Measurements from ENCODE around the gene DUS2. TPM values are rescaled to one million over a fixed set of nuclear protein-coding genes. Genes with fewer than 3 reads are reported as not detected.
A peak's percentile ranks its signal among the peaks of the same experiment; 100 is the strongest.

DUS2 gene
- total and polyA plus RNA-seq, 9 of the 15 experiments (the other 6 are each of a cell fraction or from before 2014, with no cell fraction given), result 5.8 to 22.5 (median 20.6) TPM

GRCh38 chr16:68064791-68065365, 41.8 kb downstream of the DUS2 start (continued):
- TF ChIP-seq DEAF1 (CRISPR knock-in tag; IDR thresholded peaks at IDR 0.05), result peak; percentile 51; the same call in 1 of the 2 replicates
- no peak for TF ChIP-seq FOS (IDR thresholded peaks at IDR 0.05; ENCODE audit: extremely low read depth, insufficient read length)
- TF ChIP-seq SMARCE1 (IDR thresholded peaks at IDR 0.05), result peak; percentile 57; the same call in 1 of the 2 replicates
- no peak; the same call in 1 of the 2 replicates for TF ChIP-seq ZNF175 (CRISPR knock-in tag; IDR thresholded peaks at IDR 0.05; ENCODE audit: low read depth)
- TF ChIP-seq E2F6 (IDR thresholded peaks at IDR 0.05; ENCODE audit: borderline replicate concordance in 1 of 2, extremely low read depth in 1 of 2, insufficient read depth in 1 of 2, insufficient read length in 1 of 2, low read depth in 1 of 2, low read length in 1 of 2, poor library complexity in 1 of 2, severe bottlenecking in 1 of 2), result no peak
- TF ChIP-seq STAG1 (CRISPR knock-in tag; IDR thresholded peaks at IDR 0.05; ENCODE audit: borderline replicate concordance), result peak; percentile 80; the same call in 1 of the 2 replicates
- TF ChIP-seq MAFG (tag; conservative IDR thresholded peaks at IDR 0.05), result peak; percentile 49
- TF ChIP-seq NFATC3 (IDR thresholded peaks at IDR 0.05), result no peak
- no peak for TF ChIP-seq CAMTA2 (CRISPR knock-in tag; conservative IDR thresholded peaks at IDR 0.05)
- TF ChIP-seq RB1 (IDR thresholded peaks at IDR 0.05; ENCODE audit: low read depth), result peak; percentile 38; the same call in 1 of the 2 replicates
- no peak for TF ChIP-seq USF2 (CRISPR knock-in tag; IDR thresholded peaks at IDR 0.05)
- no peak for TF ChIP-seq SREBF1 (IDR thresholded peaks at IDR 0.05; ENCODE audit: borderline replicate concordance, low read depth, low read length)
- TF ChIP-seq DPF2 (IDR thresholded peaks at IDR 0.05), result peak; percentile 58; the same call in 1 of the 2 replicates
- TF ChIP-seq ARID1B (IDR thresholded peaks at IDR 0.05), result peak; percentile 65
- TF ChIP-seq L3MBTL2 (IDR thresholded peaks at IDR 0.05), result 0 out of 2 replicates have a peak, but pooled peaks have one; percentile 33
- TF ChIP-seq MYC (IDR thresholded peaks at IDR 0.05; ENCODE audit: low read depth, low read length), result peak; percentile 20; the same call in 1 of the 2 replicates
- no peak for TF ChIP-seq MYC (CRISPR knock-in tag; IDR thresholded peaks at IDR 0.05; ENCODE audit: borderline replicate concordance, low read depth)
- no peak for TF ChIP-seq SNAPC5 (CRISPR knock-in tag; IDR thresholded peaks at IDR 0.05)
- no peak for TF ChIP-seq ID3 (CRISPR knock-in tag; IDR thresholded peaks at IDR 0.05)
- 0 out of 2 replicates have a peak, but pooled peaks have one; percentile 36 for TF ChIP-seq ID3 (tag; IDR thresholded peaks at IDR 0.05)
- TF ChIP-seq MECOM (CRISPR knock-in tag; IDR thresholded peaks at IDR 0.05), result peak; percentile 98
- TF ChIP-seq PYGO2 (tag; IDR thresholded peaks at IDR 0.05), result no peak
- peak; percentile 67; the same call in 1 of the 2 replicates for TF ChIP-seq ZBTB17 (CRISPR knock-in tag; IDR thresholded peaks at IDR 0.05)
- TF ChIP-seq ELK1 (CRISPR knock-in tag; IDR thresholded peaks at IDR 0.05), result no peak
